SU-DHL-6 (cell line): Measurements from ENCODE around the gene MEGF6.

Experiments
- EZH2phosphoT487 ChIP-seq: fragments of 200-600 bp; sonication (generic), shearing (Covaris generic); conservative IDR thresholded peaks from 2 replicates; pipeline ENCODE4 v1.6.1; 2018; ENCODE audit warnings: mild to moderate bottlenecking, antibody characterized with exemption, low read length, moderate library complexity, mixed read lengths
- TF ChIP-seq, protein P1 (sequence below): fragments of 200-600 bp; sonication (generic); IDR thresholded peaks from one replicate; pipeline ENCODE4 v1.5.1; 2017; ENCODE audit warnings: antibody characterized with exemption, mild to moderate bottlenecking, low read length, moderate library complexity; ENCODE audit not compliant: insufficient read depth, poor library complexity, severe bottlenecking

DNA sequence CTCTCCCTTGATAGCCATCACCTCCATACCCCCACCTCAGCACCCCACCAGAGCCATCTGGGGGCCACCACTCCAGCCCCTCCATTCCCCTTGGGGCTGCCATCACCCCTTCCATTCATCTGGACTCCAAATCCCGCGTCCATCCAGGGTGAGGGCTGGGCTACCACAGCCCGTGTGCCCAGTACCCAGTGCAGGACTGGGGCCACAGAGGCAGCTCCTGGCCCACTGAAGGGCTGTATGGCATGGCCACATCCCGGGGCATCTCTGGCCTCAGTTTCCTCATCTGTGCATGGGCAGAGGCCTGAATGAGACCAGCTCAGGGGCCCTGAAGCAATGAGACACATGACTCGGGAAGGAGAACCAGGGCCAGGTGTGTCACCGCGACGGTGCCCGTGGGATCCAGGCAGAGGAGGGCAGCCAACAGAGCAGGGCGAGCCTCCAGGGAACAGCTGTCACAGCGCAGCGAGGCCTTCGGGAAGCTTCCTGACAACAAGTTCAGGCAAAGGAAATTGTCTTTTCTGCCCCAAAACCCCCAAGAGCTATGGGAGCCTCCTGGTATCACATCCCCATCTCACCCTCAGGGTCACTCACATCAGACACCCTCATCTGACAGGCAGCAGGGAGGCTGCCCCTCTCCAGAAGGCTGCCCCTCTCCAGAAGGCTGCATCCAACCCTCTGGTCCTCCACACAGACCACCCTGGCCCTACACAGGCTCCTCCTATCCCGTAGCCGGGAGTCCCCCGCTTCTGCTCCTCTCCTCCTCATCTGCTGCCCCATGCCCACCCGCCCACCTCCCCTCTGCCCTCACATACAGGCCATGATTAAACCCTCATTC, 76.3 kb downstream of the MEGF6 start:
- TF ChIP-seq, protein P1, sequence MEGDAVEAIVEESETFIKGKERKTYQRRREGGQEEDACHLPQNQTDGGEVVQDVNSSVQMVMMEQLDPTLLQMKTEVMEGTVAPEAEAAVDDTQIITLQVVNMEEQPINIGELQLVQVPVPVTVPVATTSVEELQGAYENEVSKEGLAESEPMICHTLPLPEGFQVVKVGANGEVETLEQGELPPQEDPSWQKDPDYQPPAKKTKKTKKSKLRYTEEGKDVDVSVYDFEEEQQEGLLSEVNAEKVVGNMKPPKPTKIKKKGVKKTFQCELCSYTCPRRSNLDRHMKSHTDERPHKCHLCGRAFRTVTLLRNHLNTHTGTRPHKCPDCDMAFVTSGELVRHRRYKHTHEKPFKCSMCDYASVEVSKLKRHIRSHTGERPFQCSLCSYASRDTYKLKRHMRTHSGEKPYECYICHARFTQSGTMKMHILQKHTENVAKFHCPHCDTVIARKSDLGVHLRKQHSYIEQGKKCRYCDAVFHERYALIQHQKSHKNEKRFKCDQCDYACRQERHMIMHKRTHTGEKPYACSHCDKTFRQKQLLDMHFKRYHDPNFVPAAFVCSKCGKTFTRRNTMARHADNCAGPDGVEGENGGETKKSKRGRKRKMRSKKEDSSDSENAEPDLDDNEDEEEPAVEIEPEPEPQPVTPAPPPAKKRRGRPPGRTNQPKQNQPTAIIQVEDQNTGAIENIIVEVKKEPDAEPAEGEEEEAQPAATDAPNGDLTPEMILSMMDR, result no peak
- no peak for TF ChIP-seq EZH2phosphoT487
